NT2/D1 (cell line): ENCODE data around the gene MRAP.

Source experiments
- SUZ12 ChIP-seq: IDR thresholded peaks from 2 replicates; pipeline ENCODE4 v1.6.1; 2011; ENCODE audit not compliant: insufficient read length, insufficient read depth; ENCODE audit errors: extremely low read depth
- YY1 ChIP-seq: IDR thresholded peaks from 2 replicates; pipeline ENCODE4 v1.6.1; 2011; ENCODE audit not compliant: insufficient read length, insufficient read depth
- ZNF274 ChIP-seq: IDR thresholded peaks from 2 replicates; pipeline ENCODE4 v1.6.1; 2011; ENCODE audit warnings: mild to moderate bottlenecking, low read depth, low read length

DNA sequence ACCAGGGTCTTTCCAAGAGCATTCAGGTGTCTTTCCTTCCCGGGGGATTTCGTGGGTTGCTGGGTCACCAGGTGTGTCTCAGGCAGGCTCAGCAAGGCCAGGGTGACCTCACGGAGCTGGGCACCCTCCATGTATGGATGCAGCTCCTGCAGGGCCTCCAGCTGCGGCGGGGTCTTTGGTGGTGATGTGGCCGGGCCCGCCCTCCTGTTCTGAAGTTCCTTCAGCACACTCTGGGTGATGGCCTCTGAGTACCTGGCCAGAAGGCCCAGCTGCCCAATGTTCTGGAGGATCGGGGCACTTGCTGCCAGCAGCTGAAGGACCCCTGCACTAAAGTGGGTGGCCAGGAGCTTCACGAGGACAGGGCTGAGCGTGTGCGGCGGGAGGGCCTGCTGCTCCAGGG is 48.7 kb downstream of the MRAP start:
- TF ChIP-seq SUZ12 (no peak), ZNF274 (no peak), YY1 (no peak)
